GM12878 (cell line): ENCODE results near the gene LHX6.

Experiments used
- MYC ChIP-seq: IDR thresholded peaks from 2 replicates; pipeline ENCODE4 v1.6.1; 2011; ENCODE audit warnings: mild to moderate bottlenecking, low read length, moderate library complexity, inconsistent platforms; ENCODE audit not compliant: insufficient read depth, insufficient replicate concordance, insufficient read length, severe bottlenecking
- NFXL1 ChIP-seq: fragments of 450-650 bp; IDR thresholded peaks from 2 replicates; pipeline ENCODE4 v1.6.1; 2017; ENCODE audit warnings: antibody characterized with exemption, mild to moderate bottlenecking, borderline replicate concordance
- TF ChIP-seq, protein P1 (sequence below): fragments of 450-650 bp; IDR thresholded peaks from 2 replicates; pipeline ENCODE4 v1.6.1; 2017; ENCODE audit warnings: mild to moderate bottlenecking, low read depth, inconsistent platforms; ENCODE audit not compliant: poor library complexity, severe bottlenecking
- TF ChIP-seq, protein P2 (sequence below), 3 experiments: IDR thresholded peaks in 2 of 3; conservative IDR thresholded peaks in 1 of 3; 2 replicates each; pipeline ENCODE4 v1.5.1; 2011; ENCODE audit warnings: low read depth in 3 of 3, low read length in 3 of 3, mild to moderate bottlenecking in 3 of 3, control low read depth in 2 of 3, moderate library complexity in 2 of 3, inconsistent platforms in 1 of 3, mixed read lengths in 1 of 3; ENCODE audit not compliant: control insufficient read depth in 2 of 3, insufficient read depth in 1 of 3; ENCODE audit errors: extremely low read depth in 1 of 3

DNA sequence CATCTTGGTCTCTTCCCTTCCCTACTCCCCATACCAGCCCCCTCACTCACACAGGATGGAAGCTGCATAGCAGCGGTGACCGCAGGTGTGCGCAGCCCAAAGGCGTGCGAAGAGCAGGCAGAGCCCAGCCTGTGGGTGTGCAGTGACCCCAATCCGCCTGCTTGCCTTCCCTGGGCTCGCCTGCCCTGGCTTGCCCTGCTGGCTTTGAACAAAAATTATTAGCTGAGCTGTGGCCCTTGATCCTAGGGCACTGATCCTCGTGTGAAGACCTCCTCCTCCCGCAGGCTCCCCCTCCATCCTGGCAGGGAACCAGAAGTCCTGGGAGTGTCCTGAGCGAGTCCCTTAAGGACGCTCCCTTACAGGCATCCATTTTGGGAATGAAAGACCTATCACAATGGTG, 37.2 kb downstream of the LHX6 start:
- TF ChIP-seq MYC (no peak), NFXL1 (no peak)
- TF ChIP-seq, protein P1, sequence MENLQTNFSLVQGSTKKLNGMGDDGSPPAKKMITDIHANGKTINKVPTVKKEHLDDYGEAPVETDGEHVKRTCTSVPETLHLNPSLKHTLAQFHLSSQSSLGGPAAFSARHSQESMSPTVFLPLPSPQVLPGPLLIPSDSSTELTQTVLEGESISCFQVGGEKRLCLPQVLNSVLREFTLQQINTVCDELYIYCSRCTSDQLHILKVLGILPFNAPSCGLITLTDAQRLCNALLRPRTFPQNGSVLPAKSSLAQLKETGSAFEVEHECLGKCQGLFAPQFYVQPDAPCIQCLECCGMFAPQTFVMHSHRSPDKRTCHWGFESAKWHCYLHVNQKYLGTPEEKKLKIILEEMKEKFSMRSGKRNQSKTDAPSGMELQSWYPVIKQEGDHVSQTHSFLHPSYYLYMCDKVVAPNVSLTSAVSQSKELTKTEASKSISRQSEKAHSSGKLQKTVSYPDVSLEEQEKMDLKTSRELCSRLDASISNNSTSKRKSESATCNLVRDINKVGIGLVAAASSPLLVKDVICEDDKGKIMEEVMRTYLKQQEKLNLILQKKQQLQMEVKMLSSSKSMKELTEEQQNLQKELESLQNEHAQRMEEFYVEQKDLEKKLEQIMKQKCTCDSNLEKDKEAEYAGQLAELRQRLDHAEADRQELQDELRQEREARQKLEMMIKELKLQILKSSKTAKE: no peak
- TF ChIP-seq, protein P2, sequence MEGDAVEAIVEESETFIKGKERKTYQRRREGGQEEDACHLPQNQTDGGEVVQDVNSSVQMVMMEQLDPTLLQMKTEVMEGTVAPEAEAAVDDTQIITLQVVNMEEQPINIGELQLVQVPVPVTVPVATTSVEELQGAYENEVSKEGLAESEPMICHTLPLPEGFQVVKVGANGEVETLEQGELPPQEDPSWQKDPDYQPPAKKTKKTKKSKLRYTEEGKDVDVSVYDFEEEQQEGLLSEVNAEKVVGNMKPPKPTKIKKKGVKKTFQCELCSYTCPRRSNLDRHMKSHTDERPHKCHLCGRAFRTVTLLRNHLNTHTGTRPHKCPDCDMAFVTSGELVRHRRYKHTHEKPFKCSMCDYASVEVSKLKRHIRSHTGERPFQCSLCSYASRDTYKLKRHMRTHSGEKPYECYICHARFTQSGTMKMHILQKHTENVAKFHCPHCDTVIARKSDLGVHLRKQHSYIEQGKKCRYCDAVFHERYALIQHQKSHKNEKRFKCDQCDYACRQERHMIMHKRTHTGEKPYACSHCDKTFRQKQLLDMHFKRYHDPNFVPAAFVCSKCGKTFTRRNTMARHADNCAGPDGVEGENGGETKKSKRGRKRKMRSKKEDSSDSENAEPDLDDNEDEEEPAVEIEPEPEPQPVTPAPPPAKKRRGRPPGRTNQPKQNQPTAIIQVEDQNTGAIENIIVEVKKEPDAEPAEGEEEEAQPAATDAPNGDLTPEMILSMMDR (IDR thresholded peaks at IDR 0.05 in 2 of 3, conservative IDR thresholded peaks at IDR 0.05 in 1 of 3; ENCODE audit: control insufficient read depth in 2 of 3, extremely low read depth in 1 of 3, insufficient read depth in 1 of 3, low read depth in 3 of 3, low read length in 3 of 3): no peak
